HG03558 (cell line): ENCODE measurements around the gene SIPA1.
A peak's percentile ranks its signal among the peaks of the same experiment; 100 is the strongest.
"Not testable (repeated sequence)": the region's sequence is repeated elsewhere in the genome, so short reads cannot be mapped to it uniquely, and the experiment has no call there.

Source experiments
- ATAC-seq: cut with Tn5 transposase; IDR thresholded peaks from one replicate; pipeline ENCODE4 v1.9.1; 2021; ENCODE audit warnings: moderate number of reproducible peaks; ENCODE audit not compliant: unreplicated experiment; ENCODE audit errors: extremely low read depth

The SIPA1 gene

DNA sequence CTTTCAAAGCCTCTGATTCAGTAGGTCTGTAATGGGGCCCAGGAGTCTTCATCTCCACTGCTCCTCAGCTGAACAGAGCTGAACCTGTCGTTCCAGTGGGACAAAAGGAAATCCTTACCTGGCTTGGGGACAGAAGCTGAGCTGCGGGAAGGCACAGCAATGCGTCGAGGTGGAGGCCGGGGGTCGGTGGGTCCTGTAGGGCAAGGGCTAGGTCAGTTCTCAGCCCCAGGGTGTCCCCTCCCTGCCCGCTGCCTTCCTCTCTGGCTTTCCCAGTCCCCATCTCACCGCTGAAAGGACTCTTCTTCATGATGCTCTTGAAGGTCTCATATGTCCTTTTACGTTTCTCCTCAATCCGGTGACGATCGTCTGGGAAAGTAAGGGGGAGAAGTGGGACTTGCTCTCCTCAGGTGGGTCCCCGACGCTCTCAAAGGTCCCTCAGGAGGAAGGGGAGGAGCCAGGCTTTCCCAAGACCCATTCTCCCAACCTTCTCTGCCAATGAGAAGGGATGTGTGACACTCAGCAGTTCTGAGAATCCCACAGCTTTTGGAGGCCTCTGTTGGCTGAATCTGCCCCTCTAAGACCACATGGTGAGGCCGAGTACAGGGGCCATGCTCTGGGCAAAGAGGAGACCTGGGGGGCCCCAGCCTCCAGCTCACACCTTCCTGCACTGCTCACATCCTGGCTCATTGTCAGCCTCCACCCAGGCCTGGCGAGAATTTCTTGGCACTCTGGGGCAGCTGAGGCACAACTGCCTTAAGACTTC is 17.9 kb downstream of the SIPA1 start:
- no peak for ATAC-seq

DNA sequence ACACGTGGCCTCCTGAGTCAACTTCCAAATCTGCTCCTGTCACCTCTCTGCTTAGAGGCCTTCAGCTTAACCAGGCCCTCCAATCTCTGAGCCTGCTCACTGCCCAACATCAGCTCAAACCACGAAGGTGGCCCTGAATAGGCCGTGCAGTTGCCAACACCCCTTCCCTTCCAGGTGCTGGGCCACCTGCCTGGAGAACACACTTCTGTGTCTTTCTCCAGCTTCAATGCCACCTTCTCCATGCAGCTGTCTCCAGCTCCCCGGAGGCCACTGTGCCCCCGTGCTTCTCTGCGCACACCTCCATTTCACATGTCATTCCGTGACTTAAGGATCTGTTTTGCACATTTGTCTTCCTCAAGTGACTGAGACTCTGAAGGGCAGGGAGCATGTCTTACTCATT is 19.5 kb downstream of the SIPA1 start:
- no peak for ATAC-seq

DNA sequence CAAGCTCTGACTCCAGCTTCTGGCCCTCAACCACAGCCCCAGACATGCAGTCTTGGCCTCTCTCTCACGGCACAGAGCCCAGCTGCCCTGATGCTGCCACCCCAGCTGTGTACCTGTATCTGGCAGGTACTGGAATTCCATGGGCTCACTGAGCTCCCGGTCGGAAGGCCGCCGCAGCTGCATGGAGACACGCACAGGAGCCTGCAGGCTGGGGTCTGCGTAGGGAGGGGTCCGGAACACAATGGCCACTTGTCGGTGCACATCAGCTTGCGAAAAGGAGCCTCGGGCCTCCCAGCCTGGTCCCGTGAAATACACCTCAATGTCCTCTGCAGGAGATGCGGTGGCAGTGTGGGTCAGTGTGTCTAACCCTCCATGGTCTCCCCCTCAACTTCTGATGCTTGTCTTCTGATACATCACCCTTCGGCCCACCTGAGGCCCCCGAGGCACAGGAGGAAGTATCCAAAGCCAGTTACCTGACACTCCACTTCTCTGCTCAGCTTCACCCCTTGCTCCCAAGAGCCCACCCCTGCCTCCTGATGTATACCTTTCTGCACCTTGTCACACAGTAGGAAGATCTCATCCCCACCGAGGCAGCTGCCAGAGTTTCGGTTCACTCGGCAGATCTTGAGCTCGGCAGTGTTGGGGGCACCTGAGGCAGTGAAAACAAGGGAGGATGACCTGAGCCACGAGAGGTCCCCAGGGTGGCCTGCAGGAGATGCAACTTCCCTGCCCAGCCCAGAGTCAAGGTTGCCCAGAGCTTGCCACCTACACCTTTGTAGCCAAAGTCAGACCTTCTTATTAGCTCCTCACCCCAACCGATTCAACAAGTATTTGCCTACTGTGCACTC is 20.5 kb downstream of the SIPA1 start:
- ATAC-seq, result no peak

DNA sequence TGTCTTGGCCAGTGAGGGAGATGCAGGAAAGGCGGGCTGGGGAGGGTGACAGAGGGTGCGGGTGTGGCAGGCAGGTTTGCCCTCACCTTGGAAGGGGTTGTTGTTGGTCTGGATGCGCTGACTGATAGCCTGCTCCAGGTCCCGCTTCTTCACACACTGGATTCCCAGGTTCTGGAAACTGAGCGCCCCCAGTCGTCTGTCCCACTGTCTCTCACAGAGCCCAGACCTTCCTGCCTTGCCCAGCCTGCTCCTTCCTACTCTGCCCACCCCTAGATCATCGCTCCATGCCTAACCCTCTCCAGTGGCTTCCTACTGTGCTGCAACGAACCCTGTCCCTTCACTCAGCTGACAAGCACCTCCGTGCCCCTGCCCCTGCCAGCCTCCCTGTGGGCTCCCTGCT is 22.1 kb downstream of the SIPA1 start:
- ATAC-seq, result no peak

DNA sequence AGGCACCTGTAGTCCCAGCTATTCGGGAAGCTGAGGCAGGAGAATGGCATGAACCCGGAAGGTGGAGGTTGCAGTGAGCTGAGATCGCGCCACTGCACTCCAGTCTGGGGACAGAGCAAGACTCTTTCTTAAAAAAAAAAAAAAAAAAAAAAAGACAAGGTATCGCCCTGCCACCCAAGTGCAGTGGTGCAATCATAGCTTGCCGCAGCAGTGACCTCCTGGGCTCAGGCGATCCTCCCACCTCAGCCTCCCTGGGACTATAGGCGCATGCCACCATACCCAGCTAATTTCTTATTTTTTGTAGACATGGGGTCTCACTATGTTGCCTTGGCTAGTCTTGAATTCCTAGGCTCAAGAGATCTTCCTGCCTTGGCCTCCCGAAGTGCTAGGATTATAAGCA is 23.0 kb downstream of the SIPA1 start:
- ATAC-seq, result not testable (repeated sequence)

DNA sequence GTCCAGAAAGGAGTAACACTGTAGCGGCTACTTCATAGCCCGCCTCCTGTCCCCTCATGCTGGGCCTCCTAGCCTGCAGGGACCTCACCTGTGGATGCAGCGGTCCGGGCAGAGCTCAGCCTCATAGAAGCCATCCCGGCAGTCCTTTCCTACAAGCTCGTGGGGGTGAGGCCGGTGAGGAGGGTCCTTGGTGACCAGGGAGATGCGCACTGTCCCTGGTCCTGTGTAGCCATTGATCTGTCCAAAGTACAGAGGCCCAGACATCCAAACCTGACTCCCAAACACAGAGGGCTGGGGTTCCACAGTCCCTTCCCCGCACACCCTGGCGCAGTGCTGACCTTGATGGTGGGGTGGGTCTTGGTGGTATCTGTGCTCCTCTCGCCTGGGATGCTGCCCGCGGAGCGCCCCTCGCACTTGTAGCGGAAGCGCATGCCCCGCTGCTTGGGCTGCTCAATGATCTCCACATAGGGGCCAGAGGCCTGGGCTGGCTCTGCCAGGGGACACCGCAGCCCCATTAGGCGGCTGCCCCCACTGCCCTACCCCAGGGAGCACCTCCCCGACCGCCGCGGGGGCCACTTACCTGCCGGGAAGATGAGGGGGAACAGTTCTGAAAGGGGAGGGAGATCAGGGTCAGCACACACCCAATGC is 23.8 kb downstream of the SIPA1 start:
- no peak for ATAC-seq

DNA sequence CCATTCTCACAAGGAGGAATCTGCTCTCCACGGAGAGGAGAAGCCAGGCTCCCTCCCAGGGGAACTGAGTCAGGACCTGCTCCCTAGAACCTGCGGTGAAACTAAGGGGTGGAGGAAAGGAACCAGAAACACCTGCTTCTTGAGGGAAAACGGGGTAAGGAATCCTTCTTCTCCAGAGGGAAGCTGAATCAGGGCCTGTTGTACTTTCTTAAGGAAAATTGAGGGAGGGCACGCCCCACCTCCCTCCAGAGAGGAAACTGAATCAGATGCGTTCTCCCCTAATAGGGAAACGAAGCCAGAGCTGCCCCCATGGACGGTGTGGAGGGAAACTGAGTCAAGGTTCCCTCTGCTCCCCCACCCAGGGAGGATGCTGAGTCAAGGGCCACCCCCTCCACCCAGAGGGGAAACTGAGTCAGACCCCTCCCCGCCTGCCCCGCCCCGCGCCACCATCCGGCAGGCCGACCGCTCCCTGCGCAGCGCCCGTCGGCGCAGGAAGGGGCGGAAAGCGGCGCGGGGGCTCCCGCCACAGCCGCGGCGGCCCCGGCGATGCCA is 24.4 kb downstream of the SIPA1 start:
- no peak for ATAC-seq

DNA sequence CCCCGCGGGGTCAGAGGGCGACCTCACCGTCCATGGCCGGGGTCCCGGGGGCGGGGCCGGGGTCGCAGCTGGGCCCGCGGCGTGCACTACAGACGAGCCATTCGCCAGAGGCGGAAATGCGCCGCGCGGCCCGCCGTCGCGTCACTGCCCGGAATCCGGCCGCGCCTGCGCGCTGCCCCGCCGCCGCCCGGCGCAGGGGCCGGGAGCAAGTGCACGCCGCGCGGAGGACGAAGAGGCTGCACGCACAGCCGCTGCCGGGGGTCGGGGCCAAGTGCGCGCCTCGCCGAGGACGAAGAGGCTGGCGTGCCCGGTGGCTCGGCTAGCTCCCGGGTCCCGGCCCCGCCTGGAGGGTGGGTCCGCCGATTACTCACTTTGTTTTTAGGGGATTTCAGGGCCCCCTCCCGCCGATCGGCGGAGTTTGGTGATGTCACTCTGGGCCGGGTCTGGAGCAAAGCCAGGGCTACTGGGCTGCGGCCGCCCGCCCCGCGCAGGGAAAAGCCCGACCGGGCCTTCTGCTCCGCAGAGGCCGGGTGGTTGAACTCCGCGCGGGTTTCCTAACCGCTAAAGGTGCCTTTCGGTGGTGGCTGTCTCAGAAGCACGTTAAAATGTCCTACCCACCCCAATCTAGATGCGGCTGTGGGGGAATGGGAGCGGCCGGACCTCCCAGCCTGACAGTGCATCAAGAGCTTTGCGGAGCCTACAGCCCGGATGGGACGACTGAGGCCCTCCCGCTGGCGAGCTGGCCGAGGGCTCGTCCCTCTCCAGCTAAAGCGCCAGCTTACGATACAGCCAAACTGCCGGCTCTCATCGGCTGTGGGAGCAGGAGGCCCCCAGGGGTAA is 25.1 kb downstream of the SIPA1 start, which contains the start of gene RELA:
Gene RELA (minus strand): TSS at position 118 of the 840 bp plus-strand sequence. CDS start 84 bp downstream, at position 34.
- ATAC-seq, result peak; percentile 51

DNA sequence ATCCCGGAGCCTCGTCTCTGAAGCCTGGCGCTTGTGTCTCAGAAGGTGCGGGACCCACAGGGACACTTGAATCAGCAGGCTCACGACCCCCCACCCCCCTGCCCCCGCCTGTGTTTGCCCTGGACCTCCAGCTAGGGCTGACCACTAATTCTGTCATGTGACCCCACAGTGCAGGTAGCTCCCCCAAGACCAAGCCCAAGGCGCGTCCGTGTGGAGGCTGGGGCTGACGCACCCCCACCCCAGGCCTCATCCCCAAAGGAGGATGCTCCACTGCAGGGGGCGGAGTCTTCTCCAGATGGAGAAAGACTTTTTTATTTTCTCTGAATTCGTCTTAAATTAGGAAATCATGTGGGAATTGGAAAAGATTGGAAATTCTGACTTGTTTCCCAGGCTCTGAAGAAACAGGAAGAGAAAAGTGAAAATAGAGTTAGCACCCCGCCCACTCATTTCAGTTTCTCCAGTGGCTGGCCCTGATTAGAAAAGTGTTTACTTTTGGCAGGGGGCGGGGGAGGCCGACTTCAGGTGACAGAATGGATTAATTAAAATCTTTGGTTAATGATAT is 25.8 kb downstream of the SIPA1 start:
- no peak for ATAC-seq

DNA sequence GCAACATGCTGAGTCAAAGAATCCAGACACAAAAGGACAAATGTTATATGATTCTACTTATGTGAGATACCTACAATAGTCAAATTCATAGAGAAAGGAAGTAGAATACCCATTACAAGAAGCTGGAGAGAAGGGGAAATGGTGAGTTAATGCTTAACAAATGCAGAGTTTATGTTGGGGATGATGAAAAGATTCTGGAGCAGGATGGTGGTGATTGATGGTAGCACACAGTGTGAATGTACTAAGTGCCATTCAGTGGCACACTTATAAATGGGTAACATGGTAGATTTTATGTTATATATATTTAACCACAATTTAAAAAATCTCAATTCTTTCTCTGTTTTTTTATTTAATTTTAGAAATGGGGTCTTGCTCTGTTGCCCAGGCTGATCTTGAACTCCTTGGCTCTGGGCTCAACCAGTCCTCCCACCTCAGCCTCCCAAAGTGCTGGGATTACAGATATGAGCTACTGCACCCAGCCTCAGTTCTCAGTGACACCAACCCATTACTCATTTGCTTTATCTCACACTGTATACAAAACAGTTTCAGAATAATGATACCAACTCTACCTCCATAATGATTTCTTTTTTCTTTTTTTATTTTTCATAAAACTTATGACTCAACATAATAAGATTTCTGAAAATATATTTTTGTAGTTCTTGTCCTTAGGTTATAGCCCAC is 34.4 kb downstream of the SIPA1 start:
- no peak for ATAC-seq

DNA sequence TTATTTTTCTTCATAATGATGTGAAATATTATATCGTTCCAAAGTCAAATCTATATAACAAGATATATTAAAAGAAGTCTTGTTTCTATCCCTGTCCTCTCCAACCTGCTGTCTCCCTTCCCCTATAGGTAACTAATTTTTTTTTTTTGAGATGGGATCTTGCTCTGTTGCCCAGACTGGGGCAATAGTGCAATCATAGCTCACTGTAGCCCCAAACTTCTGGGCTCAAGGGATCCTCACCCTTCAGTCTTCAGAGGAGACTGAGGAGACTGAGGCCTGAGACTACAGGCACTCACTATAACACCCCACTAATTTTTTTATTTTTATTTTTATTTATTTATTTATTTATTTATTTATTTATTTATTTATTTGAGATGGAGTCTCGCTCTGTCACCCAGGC is 35.1 kb downstream of the SIPA1 start:
- ATAC-seq, result no peak

DNA sequence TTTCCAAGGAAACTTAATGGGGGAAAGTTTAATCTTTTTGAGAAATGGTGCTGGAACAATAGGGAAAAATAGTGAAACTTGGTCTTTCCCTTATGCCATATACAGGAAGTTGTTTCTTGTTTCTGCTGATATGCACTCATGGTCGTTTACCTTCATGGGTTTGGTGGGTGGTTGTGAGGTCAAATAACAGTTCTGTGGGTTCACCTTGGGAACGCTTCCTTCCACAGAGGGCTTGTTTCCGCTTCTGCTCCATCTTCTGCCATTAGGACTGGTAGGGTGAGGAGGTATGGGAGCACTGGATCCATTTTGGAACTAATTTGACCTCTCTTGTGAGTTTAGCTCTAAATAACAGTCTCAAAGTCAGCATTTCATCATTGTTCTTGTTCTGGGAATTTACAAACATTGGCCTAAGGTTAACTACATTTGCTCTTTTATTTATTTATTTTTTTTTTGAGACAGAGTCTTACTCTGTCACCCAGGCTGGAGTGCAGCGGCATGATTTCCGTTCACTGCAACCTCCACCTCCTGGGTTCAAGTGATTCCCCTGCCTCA is 42.4 kb downstream of the SIPA1 start:
- ATAC-seq, result no peak

DNA sequence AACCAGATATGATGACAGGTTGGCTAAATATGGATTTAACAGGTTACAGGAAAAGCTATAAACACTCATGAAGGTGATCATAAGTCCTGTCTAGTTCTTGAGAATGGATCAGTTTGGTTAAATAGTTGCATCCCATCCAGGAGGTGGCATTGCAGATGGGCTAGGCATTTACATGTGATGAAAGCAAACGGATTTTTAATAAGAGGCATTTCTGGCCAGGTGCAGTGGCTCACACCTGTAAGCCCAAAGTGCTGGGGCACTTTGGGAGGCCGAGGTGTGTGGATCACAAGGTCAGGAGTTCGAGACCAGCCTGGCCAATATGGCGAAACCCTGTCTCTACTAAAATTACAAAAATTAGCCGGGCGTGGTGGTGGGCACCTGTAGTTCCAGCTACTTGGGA is 45.6 kb downstream of the SIPA1 start:
- ATAC-seq, result not testable (repeated sequence)

DNA sequence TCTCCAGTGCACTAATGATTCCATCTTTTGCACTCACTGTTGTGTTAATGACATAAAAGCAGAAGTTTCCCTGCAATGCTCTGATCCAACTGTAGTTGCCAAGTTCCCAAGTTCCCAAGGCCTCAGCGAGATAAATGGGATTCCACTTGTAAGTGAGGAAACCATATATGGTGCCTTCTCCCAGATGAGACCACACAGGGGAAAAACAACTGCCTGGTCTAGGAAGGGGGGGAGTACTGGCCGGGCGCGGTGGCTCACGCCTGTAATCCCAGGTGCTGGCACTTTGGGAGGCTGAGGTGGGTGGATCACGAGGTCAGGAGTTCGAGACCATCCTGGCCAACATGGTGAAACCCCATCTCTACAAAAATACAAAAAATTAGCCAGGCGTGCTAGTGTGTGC is 48.1 kb downstream of the SIPA1 start:
- ATAC-seq, result no peak

DNA sequence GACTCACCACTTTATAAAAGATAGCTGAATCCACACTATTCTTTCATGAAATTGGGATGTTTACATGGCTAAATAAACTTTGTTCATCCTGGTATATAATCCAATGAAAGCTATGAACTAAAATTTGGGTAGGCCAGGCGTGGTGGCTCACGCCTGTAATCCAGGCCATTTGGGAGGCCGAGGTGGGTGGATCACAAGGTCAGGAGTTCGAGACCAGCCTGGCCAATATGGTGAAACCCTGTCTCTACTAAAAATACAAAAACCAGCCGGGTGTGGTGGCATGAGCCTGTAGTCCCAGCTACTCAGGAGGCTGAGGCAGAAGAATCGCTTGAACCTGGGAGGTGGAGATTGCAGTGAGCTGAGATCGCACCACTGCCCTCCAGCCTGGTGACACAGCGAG is 53.9 kb downstream of the SIPA1 start:
- ATAC-seq, result not testable (repeated sequence)

DNA sequence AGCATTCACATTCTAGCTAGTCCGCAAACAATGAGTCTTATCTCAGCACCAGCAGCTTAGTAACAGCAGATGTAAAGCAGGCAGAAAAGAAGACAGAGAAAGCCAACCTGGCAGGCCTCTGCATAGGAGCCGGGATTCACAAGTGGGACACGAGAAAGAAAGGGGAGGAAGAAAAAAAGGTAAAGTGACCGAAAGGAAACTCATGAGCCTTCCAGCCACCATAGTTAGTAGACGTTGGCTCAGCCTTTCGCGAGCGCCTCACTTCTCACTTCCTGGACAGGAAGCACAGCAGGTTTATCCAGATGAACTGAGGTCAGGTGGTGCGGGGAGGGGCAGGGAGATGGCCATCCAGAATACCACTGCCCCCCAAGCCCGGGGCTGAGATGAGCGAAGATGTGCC is 54.5 kb downstream of the SIPA1 start:
- no peak for ATAC-seq

DNA sequence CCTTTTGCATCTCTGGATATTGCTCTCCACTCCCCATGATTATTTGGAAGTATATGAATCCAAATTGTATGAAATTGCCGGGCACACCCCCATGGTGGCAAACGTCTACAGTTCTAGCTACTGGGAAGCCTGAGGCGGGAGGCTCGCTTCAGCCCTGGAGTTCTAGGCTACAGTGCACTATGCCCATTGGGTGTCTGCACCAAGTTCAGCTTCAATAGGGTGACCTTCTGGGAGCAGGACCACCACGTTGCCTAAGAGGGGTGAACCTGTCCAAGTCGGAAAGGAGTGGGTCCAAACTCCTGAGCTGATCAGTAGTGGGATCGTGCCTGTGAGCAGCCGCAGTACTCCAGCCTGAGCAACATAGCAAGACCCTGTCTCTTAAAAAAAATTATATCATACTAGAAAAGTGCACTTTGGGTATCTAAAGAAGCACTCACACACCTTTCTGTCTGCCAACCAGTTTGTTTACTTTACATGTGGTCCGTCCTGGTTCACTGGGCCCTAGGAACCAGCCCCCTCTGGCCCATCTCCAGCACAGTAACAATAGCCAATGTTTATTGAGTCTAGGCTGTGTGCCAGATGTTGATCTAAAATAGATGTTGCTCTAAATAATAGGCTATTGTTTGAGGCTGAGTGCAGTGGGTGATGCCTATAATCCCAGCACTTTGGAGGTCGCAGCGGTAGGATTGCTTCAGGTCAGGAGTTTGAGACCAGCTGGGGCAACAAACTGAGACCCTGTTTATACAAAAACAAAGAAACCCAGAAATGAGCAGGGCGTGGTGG is 57.7 kb downstream of the SIPA1 start:
- no peak for ATAC-seq
